ENCODE data around the gene MINDY1. TPM values are rescaled to one million over a fixed set of nuclear protein-coding genes. Genes with fewer than 3 reads are reported as not detected.
A peak's percentile ranks its signal among the peaks of the same experiment; 100 is the strongest.

Gene MINDY1
- total RNA-seq, 1 experiment from 2014 or later: 6.8 TPM

DNA sequence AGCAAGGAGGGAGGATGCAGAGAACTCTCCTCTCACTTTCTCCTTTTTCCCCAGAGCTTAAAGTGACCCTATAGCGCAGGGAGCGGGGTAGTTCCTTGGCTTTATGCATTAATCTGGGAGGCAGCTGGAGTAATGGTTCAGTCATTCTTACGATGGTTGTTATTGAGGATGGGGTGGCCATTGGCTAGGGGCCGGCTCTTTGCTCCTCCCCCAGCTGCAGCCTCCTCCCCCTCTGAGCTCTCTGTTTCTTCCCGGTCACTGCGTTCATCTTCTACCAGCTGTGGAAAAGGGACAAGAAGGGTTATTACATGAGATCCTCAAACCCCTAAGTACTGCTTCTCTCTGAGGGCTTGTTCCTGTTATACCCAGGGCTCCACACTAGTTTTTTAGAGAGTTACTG is 40.7 kb downstream of the MINDY1 start:
- Histone ChIP-seq H4K5ac (ENCODE audit: insufficient read length, low read depth, low read length) (no peak overlapping the region), H3K23me2 (ENCODE audit: insufficient read length, low read depth, low read length, poor library complexity, severe bottlenecking) (no peaks in the 10 kb centered on the region), H2BK20ac (ENCODE audit: low read depth, low read length, poor library complexity, severe bottlenecking) (no peak overlapping the region), H3K27me3 (ENCODE audit: insufficient read depth, low read length) (no peaks in the 10 kb centered on the region), H4K91ac (ENCODE audit: insufficient read length, low read depth, low read length) (no peak overlapping the region), H2AK5ac (ENCODE audit: insufficient read length, low read length) (no peak overlapping the region), H3K9me3 (ENCODE audit: control insufficient read depth, low read depth, low read length) (no peaks in the 10 kb centered on the region), H2BK120ac (ENCODE audit: low read depth, low read length, poor library complexity, severe bottlenecking) (no peak overlapping the region), H2BK5ac (ENCODE audit: insufficient read length, low read length) (no peak overlapping the region), H3K9ac (ENCODE audit: extremely low read depth, insufficient read length, low read length) (no peak overlapping the region), H3K79me2 (ENCODE audit: insufficient read depth, low read length) (peaks cover 8% of the 10 kb centered on the region; the same call in 1 of the 2 replicates), H3T11ph (ENCODE audit: low read length) (no peak overlapping the region), H4K20me1 (ENCODE audit: control insufficient read depth, insufficient read depth, insufficient read length) (no peaks in the 10 kb centered on the region), H3K4me2 (ENCODE audit: insufficient read depth, insufficient read length, low read length) (no peak overlapping the region), H3K27ac (ENCODE audit: insufficient read length, low read depth, low read length) (no peak overlapping the region), H2AFZ (ENCODE audit: low read length) (no peak overlapping the region), H4K8ac (replicated peaks; ENCODE audit: insufficient read length, low read depth, low read length) (no peak overlapping the region), H3K4me1 (ENCODE audit: insufficient read depth, low read length) (no peaks in the 10 kb centered on the region; the same call in 1 of the 2 replicates), H2BK12ac (ENCODE audit: insufficient read length, low read depth, low read length) (no peak overlapping the region), H3K23ac (ENCODE audit: insufficient read length, low read depth, low read length) (no peak overlapping the region), H2BK15ac (ENCODE audit: low read depth, low read length) (no peak overlapping the region), H3K18ac (ENCODE audit: insufficient read length, low read depth, low read length) (no peak overlapping the region), H3K79me1 (ENCODE audit: insufficient read depth, low read depth, low read length, poor library complexity, severe bottlenecking) (no peaks in the 10 kb centered on the region), H3K4ac (ENCODE audit: low read depth, low read length) (no peak overlapping the region), H3K56ac (ENCODE audit: insufficient read length, low read depth, low read length) (no peak overlapping the region), H3K14ac (ENCODE audit: insufficient read depth, low read length) (no peak overlapping the region)
- peaks cover 57 to 79% (median 79%) of the 10 kb centered on the region in 3 experiments for H3K36me3 Mint-ChIP-seq (ENCODE audit: insufficient read depth in 1 of 3, low read depth in 3 of 3)
- DNase-seq: no peak
- H3K4me1 Mint-ChIP-seq: peaks cover 16 to 18% of the 10 kb centered on the region in 2 experiments
- H3K27ac Mint-ChIP-seq: peak overlapping the region in 1 of 3 experiments; percentile 74; a peak in 3 of 7 replicates
- TF ChIP-seq, protein P1, sequence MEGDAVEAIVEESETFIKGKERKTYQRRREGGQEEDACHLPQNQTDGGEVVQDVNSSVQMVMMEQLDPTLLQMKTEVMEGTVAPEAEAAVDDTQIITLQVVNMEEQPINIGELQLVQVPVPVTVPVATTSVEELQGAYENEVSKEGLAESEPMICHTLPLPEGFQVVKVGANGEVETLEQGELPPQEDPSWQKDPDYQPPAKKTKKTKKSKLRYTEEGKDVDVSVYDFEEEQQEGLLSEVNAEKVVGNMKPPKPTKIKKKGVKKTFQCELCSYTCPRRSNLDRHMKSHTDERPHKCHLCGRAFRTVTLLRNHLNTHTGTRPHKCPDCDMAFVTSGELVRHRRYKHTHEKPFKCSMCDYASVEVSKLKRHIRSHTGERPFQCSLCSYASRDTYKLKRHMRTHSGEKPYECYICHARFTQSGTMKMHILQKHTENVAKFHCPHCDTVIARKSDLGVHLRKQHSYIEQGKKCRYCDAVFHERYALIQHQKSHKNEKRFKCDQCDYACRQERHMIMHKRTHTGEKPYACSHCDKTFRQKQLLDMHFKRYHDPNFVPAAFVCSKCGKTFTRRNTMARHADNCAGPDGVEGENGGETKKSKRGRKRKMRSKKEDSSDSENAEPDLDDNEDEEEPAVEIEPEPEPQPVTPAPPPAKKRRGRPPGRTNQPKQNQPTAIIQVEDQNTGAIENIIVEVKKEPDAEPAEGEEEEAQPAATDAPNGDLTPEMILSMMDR (conservative IDR thresholded peaks at IDR 0.05): no peak
- no peaks in the 10 kb centered on the region for H3K9me3 Mint-ChIP-seq
- no CpG with 5 or more reads among the region's 6 CpGs for WGBS (ENCODE audit: extremely low coverage, insufficient read length, low lambda C conversion rate)
- H3K4me3 Mint-ChIP-seq: no peak overlapping the region
- H3K27me3 Mint-ChIP-seq (ENCODE audit: low read depth): no peaks in the 10 kb centered on the region; the same call in none of the 2 replicates
